Panc1 (cell line): ENCODE measurements around the gene SUMO1. TPM values are rescaled to one million over a fixed set of nuclear protein-coding genes. Genes with fewer than 3 reads are reported as not detected.
"Not testable (repeated sequence)": the region's sequence is repeated elsewhere in the genome, so short reads cannot be mapped to it uniquely, and the experiment has no call there.

Source experiments
- ATAC-seq: fragments of 200-7000 bp; cut with Tn5 transposase; 2 replicates; pipeline ENCODE4 v1.9.1; 2020; ENCODE audit warnings: mild to moderate bottlenecking, moderate library complexity
- BruUV-seq: library from RNA; stranded (reverse); fragments of 400-500 nt; replicated peaks from 2 replicates; lab custom pipeline; 2021; lab: Mats Ljungman, UMichigan
- CTCF ChIA-PET: fragments of 300-600 bp; sonication (Branson Sonifier 250); formaldehyde crosslinking; loops from one replicate; lab custom pipeline; 2022; ENCODE audit warnings: antibody characterized with exemption; lab: Charles Lee
- POLR2A ChIA-PET: fragments of 300-600 bp; sonication (Branson Sonifier 250); formaldehyde crosslinking; loops from one replicate; lab custom pipeline; 2022; ENCODE audit warnings: antibody characterized with exemption; lab: Charles Lee
- DNase-seq: peaks from one replicate; pipeline ENCODE4 v3.0.0-alpha.2; 2010; ENCODE audit warnings: low read depth, low spot score
- H3K27ac ChIP-seq: 2 replicates; pipeline ENCODE4 v1.5.1; 2011; ENCODE audit warnings: mild to moderate bottlenecking, low read length, inconsistent platforms
- H3K27me3 ChIP-seq: fragments of 200-500 bp; sonication (Bioruptor generic); 2 replicates; pipeline ENCODE4 v1.6.0; 2014; ENCODE audit warnings: low read length, inconsistent platforms; ENCODE audit not compliant: control insufficient read depth, insufficient read depth
- H3K36me3 ChIP-seq: fragments of 200-500 bp; sonication (Bioruptor generic); 2 replicates; pipeline ENCODE4 v1.5.1; 2014; ENCODE audit warnings: inconsistent platforms, mild to moderate bottlenecking, low read length, moderate library complexity; ENCODE audit not compliant: control insufficient read depth, insufficient read depth
- H3K4me1 ChIP-seq: 2 replicates; pipeline ENCODE4 v1.5.1; 2011; ENCODE audit warnings: inconsistent platforms, mild to moderate bottlenecking, low read length, moderate library complexity; ENCODE audit not compliant: control insufficient read depth, insufficient read depth
- H3K4me3 ChIP-seq, 2 experiments: 2 replicates each; pipeline ENCODE4 v1.5.1; 2011 to 2012; ENCODE audit warnings: low read depth in 2 of 2, low read length in 2 of 2, mild to moderate bottlenecking in 2 of 2, inconsistent platforms in 1 of 2, moderate library complexity in 1 of 2
- H3K9me3 ChIP-seq: fragments of 200-500 bp; sonication (Bioruptor generic); 2 replicates; pipeline ENCODE4 v1.5.1; 2014; ENCODE audit warnings: low read depth, mild to moderate bottlenecking, inconsistent platforms, low read length, moderate library complexity; ENCODE audit not compliant: control insufficient read depth, insufficient read depth
- CTCF ChIP-seq: fragments of 450-650 bp; IDR thresholded peaks from 2 replicates; pipeline ENCODE4 v1.5.1; 2017; ENCODE audit warnings: mild to moderate bottlenecking
- POLR2AphosphoS5 ChIP-seq: IDR thresholded peaks from 2 replicates; pipeline ENCODE4 v1.6.1; 2012; ENCODE audit warnings: mild to moderate bottlenecking, low read depth, low read length, moderate library complexity
- REST ChIP-seq, 2 experiments: IDR thresholded peaks; 2 replicates each; pipeline ENCODE4 v1.6.1; 2011 to 2012; ENCODE audit warnings: low read depth in 2 of 2, control low read depth in 1 of 2, low read length in 1 of 2, mild to moderate bottlenecking in 1 of 2, moderate library complexity in 1 of 2; ENCODE audit not compliant: insufficient read depth in 1 of 2
- SIN3A ChIP-seq: IDR thresholded peaks from 2 replicates; pipeline ENCODE4 v1.6.1; 2012; ENCODE audit warnings: low read depth, mild to moderate bottlenecking, low read length, moderate library complexity, borderline replicate concordance; ENCODE audit not compliant: insufficient read depth
- in situ Hi-C: cut with HindIII; loops from 2 replicates; pipeline ENCODE4 v1.10.0; 2016; ENCODE audit warnings: low sequenced_read_pairs, low pct_unique_long_range_greater_than_20kb
- intact Hi-C: fragments of 100-400 bp; cut with micrococcal nuclease; formaldehyde crosslinking; loops from one replicate; pipeline ENCODE4 v1.10.0; 2022; ENCODE audit not compliant: unreplicated experiment
- total RNA-seq: library from RNA; stranded (reverse); gene quantifications from one replicate; pipeline ENCODE4 v1.2.1, GENCODE V29; 2021; ENCODE audit not compliant: unreplicated experiment

The SUMO1 gene
- total RNA-seq, 1 experiment from 2014 or later, result 137 TPM

- Histone ChIP-seq H3K4me3 (no peak overlapping the region), H3K36me3 (peaks cover 38% of the 10 kb centered on the region), H3K9me3 (no peaks in the 10 kb centered on the region), H3K27ac (no peak overlapping the region), H3K4me1 (peaks cover 15% of the 10 kb centered on the region), H3K27me3 (no peaks in the 10 kb centered on the region)
- intact Hi-C loops, result no loop called here
- ATAC-seq (peak; percentile 59; the same call in 1 of the 2 replicates), DNase-seq (no peak)
- BruUV-seq, result no TSS peak
- ChIA-PET POLR2A (interaction anchor here (0.7 to 1.1 kb wide), 3 partner anchors 8 to 96 kb away, joined by 3 to 4 read pairs (median 3); no protein-coding TSS in a partner anchor), CTCF (interaction anchor here (0.5 kb wide), 1 partner anchor 98 kb away, joined by 3 read pairs; no protein-coding TSS in a partner anchor)
- in situ Hi-C loops, result no loop called here
- TF ChIP-seq SIN3A (no peak), REST (IDR thresholded peaks at IDR 0.05; ENCODE audit: insufficient read depth in 1 of 2, low read depth in 2 of 2, low read length in 1 of 2) (peak in 1 of 2 experiments; percentile 15; a peak in 1 of 4 replicates)
Observed at GRCh38 chr2:202278944-202279343, 40.5 kb upstream of the SUMO1 start.

- H3K36me3 ChIP-seq, result peaks cover 36% of the 10 kb centered on the region
- DNase-seq (no peak), ATAC-seq (peak; percentile 55; the same call in 1 of the 2 replicates)
- peaks cover 16% of the 10 kb centered on the region for H3K4me1 ChIP-seq
- H3K4me3 ChIP-seq, result no peak overlapping the region
- intact Hi-C loops, result no loop called here
- H3K9me3 ChIP-seq, result no peaks in the 10 kb centered on the region
- ChIA-PET CTCF (interaction anchor here (0.5 to 0.6 kb wide), 2 partner anchors 13 to 98 kb away, joined by 3 to 8 read pairs; no protein-coding TSS in a partner anchor), POLR2A (interaction anchor here (0.7 kb wide), 1 partner anchor 97 kb away, joined by 4 read pairs; no protein-coding TSS in a partner anchor)
- in situ Hi-C loops, result no loop called here
- no TSS peak for BruUV-seq
- H3K27ac ChIP-seq, result peak overlapping the region; percentile 14; the same call in 1 of the 2 replicates
- TF ChIP-seq POLR2AphosphoS5 (no peak), REST (IDR thresholded peaks at IDR 0.05; ENCODE audit: insufficient read depth in 1 of 2, low read depth in 2 of 2, low read length in 1 of 2) (no peak), CTCF (no peak), SIN3A (no peak)
- no peaks in the 10 kb centered on the region for H3K27me3 ChIP-seq
Observed at GRCh38 chr2:202278036-202278760, 39.8 kb upstream of the SUMO1 start.

- DNase-seq, BruUV-seq, H3K27ac ChIP-seq, in situ Hi-C loops, H3K27me3 ChIP-seq, CTCF ChIA-PET, H3K9me3 ChIP-seq, intact Hi-C loops, H3K4me3 ChIP-seq: not testable (repeated sequence)
- peaks cover 23% of the 10 kb centered on the region; the same call in 1 of the 2 replicates for H3K36me3 ChIP-seq
- ATAC-seq, result peak; percentile 49; the same call in 1 of the 2 replicates
- POLR2A ChIA-PET, result interaction anchor here (0.6 kb wide), 1 partner anchor 165 kb away, joined by 4 read pairs; no protein-coding TSS in a partner anchor
- H3K4me1 ChIP-seq, result peaks cover 31% of the 10 kb centered on the region
Observed at GRCh38 chr2:202276078-202276720, 37.8 kb upstream of the SUMO1 start.
